C4-2B (cell line): ENCODE data around the gene CAMK1D.

Experiments
- CTCF ChIP-seq: fragments of 450-650 bp; conservative IDR thresholded peaks from 2 replicates; pipeline ENCODE4 v1.5.1; 2017; ENCODE audit warnings: mild to moderate bottlenecking
- ZFX ChIP-seq: fragments of 450-650 bp; IDR thresholded peaks from 2 replicates; pipeline ENCODE4 v1.6.1; 2017

DNA sequence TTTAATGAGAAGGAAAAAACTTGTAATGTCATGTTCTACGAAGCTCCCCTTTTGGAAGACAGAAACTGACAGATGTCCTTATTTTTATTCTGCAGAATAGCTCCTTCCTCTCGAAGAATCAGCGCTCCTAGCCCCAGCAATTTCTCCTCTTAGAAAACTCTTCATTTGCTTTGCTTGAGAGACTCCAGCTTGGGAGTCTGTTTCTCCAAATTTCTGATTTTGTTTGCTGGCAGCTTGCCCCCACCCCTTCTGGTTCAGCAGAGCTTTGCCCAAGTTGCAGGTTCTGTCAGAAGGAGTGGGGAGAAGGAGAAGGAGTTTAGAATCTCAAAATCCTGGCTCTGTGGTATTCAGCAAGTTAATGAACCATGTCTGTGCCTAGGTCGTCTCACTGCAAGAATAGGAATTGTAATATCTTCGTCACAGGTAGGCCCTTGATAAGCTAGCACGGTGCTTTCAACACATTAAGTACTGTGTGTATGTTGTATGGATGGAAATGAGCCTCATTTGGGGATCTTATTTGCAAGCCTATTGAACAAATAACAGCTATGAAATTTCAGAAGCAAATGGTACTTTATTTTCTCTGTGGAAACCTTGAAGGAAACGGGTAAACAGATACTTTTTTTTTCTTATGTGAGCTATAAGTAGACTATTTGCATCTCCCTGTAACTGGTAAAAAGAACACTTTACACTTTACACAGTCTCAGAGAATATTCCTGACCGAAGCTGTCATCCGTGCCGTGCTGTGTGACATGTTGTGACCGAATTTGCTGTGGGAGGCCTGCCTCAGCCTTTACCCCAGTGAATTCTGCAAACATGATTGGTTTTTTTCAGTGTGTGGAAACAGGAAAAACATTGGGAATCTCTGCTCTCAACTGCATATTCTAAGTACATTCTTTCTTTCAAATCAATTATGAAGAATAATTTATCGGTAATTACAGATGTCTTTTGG is 290.9 kb downstream of the CAMK1D start:
- no peak for TF ChIP-seq CTCF
- TF ChIP-seq ZFX = no peak
